B cell (primary cell): ENCODE results near the gene ACAT1. TPM values are rescaled to one million over a fixed set of nuclear protein-coding genes. Genes with fewer than 3 reads are reported as not detected.

Experiments
- ATAC-seq: fragments of 200-7000 bp; cut with Tn5 transposase; one replicate; pipeline ENCODE4 v1.10.0; 2021; ENCODE audit warnings: low read depth, mild to moderate bottlenecking, moderate number of reproducible peaks, moderate library complexity
- CTCF ChIA-PET: fragments of 350-600 bp; sonication (Branson Sonifier 250); formaldehyde crosslinking; loops from one replicate; lab custom pipeline; 2021; ENCODE audit warnings: antibody characterized with exemption, inconsistent platforms; lab: Charles Lee
- POLR2A ChIA-PET: fragments of 350-600 bp; sonication (Branson Sonifier 250); formaldehyde crosslinking; loops from one replicate; lab custom pipeline; 2021; ENCODE audit warnings: antibody characterized with exemption; lab: Charles Lee
- DNase-seq: peaks from one replicate; pipeline ENCODE4 v3.0.0; 2013
- H2AFZ ChIP-seq: 2 replicates; pipeline ENCODE4 v1.6.1; 2012; ENCODE audit warnings: mild to moderate bottlenecking, low read depth, low read length; ENCODE audit not compliant: insufficient read depth, poor library complexity, severe bottlenecking
- H3K27ac ChIP-seq, 2 donors: 1 replicate in 1 of 2; 2 replicates in 1 of 2; pipeline ENCODE4 v1.5.1; 2012 to 2013; ENCODE audit warnings: low read length in 2 of 2, mild to moderate bottlenecking in 2 of 2, moderate library complexity in 1 of 2
- H3K27me3 ChIP-seq, 4 experiments: fragments of 200-600 bp in 1 of 4; sonication (generic) in 1 of 4; replicated peaks in 1 of 4; 1 replicate in 2 of 4; 2 replicates in 2 of 4; pipeline versions ENCODE4 v1.6.1 to v1.7.0; 2013 to 2016; ENCODE audit warnings: low read length in 3 of 4, mild to moderate bottlenecking in 2 of 4, mixed read lengths in 1 of 4, moderate library complexity in 1 of 4; ENCODE audit not compliant: insufficient read depth in 4 of 4, control insufficient read depth in 3 of 4; ENCODE audit errors: control extremely low read depth in 1 of 4
- H3K36me3 ChIP-seq, 2 experiments: replicated peaks in 1 of 2; 1 replicate in 1 of 2; 2 replicates in 1 of 2; pipeline versions ENCODE4 v1.6.1 to v1.7.1; 2013; ENCODE audit warnings: low read length in 1 of 2; ENCODE audit not compliant: insufficient read depth in 2 of 2, control insufficient read depth in 1 of 2; ENCODE audit errors: control extremely low read depth in 1 of 2, extremely low read depth in 1 of 2
- H3K4me1 ChIP-seq, 2 donors: fragments of 200-600 bp in 1 of 2; sonication (generic) in 1 of 2; 1 replicate in 1 of 2; 2 replicates in 1 of 2; pipeline versions ENCODE4 v1.5.1 to v1.6.1; 2013 to 2017; ENCODE audit warnings: low read length in 2 of 2; ENCODE audit not compliant: control insufficient read depth in 2 of 2, insufficient read depth in 2 of 2
- H3K4me2 ChIP-seq: replicated peaks from 2 replicates; pipeline ENCODE3; 2012; ENCODE audit warnings: mild to moderate bottlenecking, low read depth, low read length; ENCODE audit not compliant: poor library complexity, severe bottlenecking
- H3K4me3 ChIP-seq, 5 experiments: fragments of 200-600 bp in 1 of 5; sonication (generic) in 1 of 5; 1 replicate in 3 of 5; 2 replicates in 2 of 5; pipeline versions ENCODE4 v1.5.1 to v1.7.0; 2011 to 2016; ENCODE audit warnings: low read length in 4 of 5, mild to moderate bottlenecking in 4 of 5, low read depth in 2 of 5, control low read depth in 1 of 5, moderate library complexity in 1 of 5; ENCODE audit not compliant: insufficient read depth in 1 of 5; ENCODE audit errors: control extremely low read depth in 1 of 5, extremely low read depth in 1 of 5
- H3K79me2 ChIP-seq: fragments of 200-600 bp; sonication (generic); one replicate; pipeline ENCODE4 v1.6.0; 2016; ENCODE audit warnings: low read length; ENCODE audit not compliant: control insufficient read depth, insufficient read depth
- H3K9ac ChIP-seq: fragments of 200-600 bp; sonication (generic); 2 replicates; pipeline ENCODE4 v1.6.1; 2017; ENCODE audit warnings: mild to moderate bottlenecking, low read length, moderate library complexity
- H3K9me3 ChIP-seq, 3 donors: one replicate each; pipeline versions ENCODE4 v1.6.1 to v1.7.1; 2013; ENCODE audit warnings: low read length in 2 of 3; ENCODE audit not compliant: control insufficient read depth in 2 of 3, insufficient read depth in 1 of 3; ENCODE audit errors: control extremely low read depth in 1 of 3
- H4K20me1 ChIP-seq: 2 replicates; pipeline ENCODE4 v1.6.0; 2012; ENCODE audit warnings: mild to moderate bottlenecking, low read length; ENCODE audit not compliant: insufficient read depth, control insufficient read depth, poor library complexity, severe bottlenecking
- H3K27ac Mint-ChIP-seq: one replicate; pipeline ENCODE4 v1.8.0; 2021; ENCODE audit warnings: mixed read lengths
- H3K27me3 Mint-ChIP-seq: one replicate; pipeline ENCODE4 v1.8.0; 2021; ENCODE audit warnings: mixed read lengths
- H3K4me1 Mint-ChIP-seq: one replicate; pipeline ENCODE4 v1.8.0; 2021; ENCODE audit warnings: mixed read lengths
- H3K4me3 Mint-ChIP-seq: one replicate; pipeline ENCODE4 v1.8.0; 2021; ENCODE audit warnings: mixed read lengths
- H3K9me3 Mint-ChIP-seq: one replicate; pipeline ENCODE4 v1.8.0; 2022; ENCODE audit warnings: mixed read lengths; ENCODE audit not compliant: insufficient read depth
- EZH2 ChIP-seq: IDR thresholded peaks from 2 replicates; pipeline ENCODE4 v1.6.1; 2012; ENCODE audit warnings: borderline replicate concordance, low read depth, mild to moderate bottlenecking, moderate library complexity, low read length; ENCODE audit not compliant: insufficient read depth, poor library complexity, severe bottlenecking
- WGBS: methylation state at CpG from one replicate; pipeline ENCODE4 v1.1.5; 2013; ENCODE audit warnings: missing lambda C conversion rate; ENCODE audit not compliant: insufficient coverage; 5-methylcytosine and 5-hydroxymethylcytosine counted together
- intact Hi-C: fragments of 100-400 bp; cut with micrococcal nuclease; formaldehyde crosslinking; loops from one replicate; pipeline ENCODE4 v1.10.0; 2022
- polyA plus RNA-seq: library from polyadenylated mRNA; depleted of rRNA; stranded (reverse); fragments of >200 nt; gene quantifications from 2 replicates; pipeline ENCODE4 v1.2.3, GENCODE V29; 2012
- total RNA-seq, 2 donors: library from RNA; stranded (reverse); fragments of 120-200 nt in 1 of 2; gene quantifications; 1 replicate in 1 of 2; 2 replicates in 1 of 2; pipeline versions ENCODE4 v1.2.3 to v1.2.4, GENCODE V29; 2013 to 2022
- TF ChIP-seq, protein P1 (sequence below): fragments of 200-600 bp; IDR thresholded peaks from one replicate; pipeline ENCODE4 v1.8.0; 2022; ENCODE audit warnings: antibody characterized with exemption, mild to moderate bottlenecking

Gene ACAT1
- total and polyA plus RNA-seq, 2 donors (not counting 1 experiment from before 2014, with no cell fraction given), result 7.5 to 32.9 TPM

- no peak for ATAC-seq
- WGBS, result 98% methylated on average over 6 of the region's 7 CpGs
- no peak overlapping the region for H3K27ac Mint-ChIP-seq
- H4K20me1 ChIP-seq, result no peaks in the 10 kb centered on the region
- no peak overlapping the region for H3K4me2 ChIP-seq
- H3K9me3 Mint-ChIP-seq, result no peaks in the 10 kb centered on the region
- no peak overlapping the region for H3K4me3 Mint-ChIP-seq
- DNase-seq, result no peak
- H2AFZ ChIP-seq, result no peak overlapping the region
- no peaks in the 10 kb centered on the region for H3K4me1 ChIP-seq
- H3K27ac ChIP-seq, result no peak overlapping the region
- CTCF ChIA-PET, result no interaction called here
- no peaks in the 10 kb centered on the region for H3K79me2 ChIP-seq
- H3K4me3 ChIP-seq, result no peak overlapping the region
- POLR2A ChIA-PET, result no interaction called here
- peaks cover 4 to 61% of the 10 kb centered on the region in 2 experiments for H3K36me3 ChIP-seq
- H3K27me3 Mint-ChIP-seq, result no peaks in the 10 kb centered on the region
- intact Hi-C loops, result no loop called here
- no peaks in the 10 kb centered on the region for H3K27me3 ChIP-seq
- no peak for TF ChIP-seq EZH2
- TF ChIP-seq, protein P1, sequence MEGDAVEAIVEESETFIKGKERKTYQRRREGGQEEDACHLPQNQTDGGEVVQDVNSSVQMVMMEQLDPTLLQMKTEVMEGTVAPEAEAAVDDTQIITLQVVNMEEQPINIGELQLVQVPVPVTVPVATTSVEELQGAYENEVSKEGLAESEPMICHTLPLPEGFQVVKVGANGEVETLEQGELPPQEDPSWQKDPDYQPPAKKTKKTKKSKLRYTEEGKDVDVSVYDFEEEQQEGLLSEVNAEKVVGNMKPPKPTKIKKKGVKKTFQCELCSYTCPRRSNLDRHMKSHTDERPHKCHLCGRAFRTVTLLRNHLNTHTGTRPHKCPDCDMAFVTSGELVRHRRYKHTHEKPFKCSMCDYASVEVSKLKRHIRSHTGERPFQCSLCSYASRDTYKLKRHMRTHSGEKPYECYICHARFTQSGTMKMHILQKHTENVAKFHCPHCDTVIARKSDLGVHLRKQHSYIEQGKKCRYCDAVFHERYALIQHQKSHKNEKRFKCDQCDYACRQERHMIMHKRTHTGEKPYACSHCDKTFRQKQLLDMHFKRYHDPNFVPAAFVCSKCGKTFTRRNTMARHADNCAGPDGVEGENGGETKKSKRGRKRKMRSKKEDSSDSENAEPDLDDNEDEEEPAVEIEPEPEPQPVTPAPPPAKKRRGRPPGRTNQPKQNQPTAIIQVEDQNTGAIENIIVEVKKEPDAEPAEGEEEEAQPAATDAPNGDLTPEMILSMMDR, result no peak
- no peaks in the 10 kb centered on the region for H3K4me1 Mint-ChIP-seq
- no peak overlapping the region for H3K9ac ChIP-seq
- H3K9me3 ChIP-seq, result no peaks in the 10 kb centered on the region
These were observed 20.9 kb downstream of the ACAT1 start for GRCh38 chr11:108142304-108142703.

GRCh38 chr11:108144615-108145014, 23.2 kb downstream of the ACAT1 start:
- Histone ChIP-seq H3K36me3 (peaks cover 2 to 74% of the 10 kb centered on the region in 2 experiments), H3K79me2 (no peaks in the 10 kb centered on the region), H3K4me3 (no peak overlapping the region), H3K9ac (no peak overlapping the region), H3K27ac (no peak overlapping the region), H3K4me1 (no peaks in the 10 kb centered on the region), H2AFZ (no peak overlapping the region), H3K4me2 (no peak overlapping the region), H3K9me3 (no peaks in the 10 kb centered on the region), H4K20me1 (no peaks in the 10 kb centered on the region), H3K27me3 (no peaks in the 10 kb centered on the region)
- CTCF ChIA-PET, result no interaction called here
- intact Hi-C loops, result no loop called here
- Mint-ChIP-seq H3K27ac (no peak overlapping the region), H3K27me3 (no peaks in the 10 kb centered on the region), H3K4me1 (no peaks in the 10 kb centered on the region), H3K9me3 (no peaks in the 10 kb centered on the region), H3K4me3 (no peak overlapping the region)
- POLR2A ChIA-PET, result no interaction called here
- WGBS, result 93% methylated on average over 2 of the region's 3 CpGs
- DNase-seq, result no peak
- no peak for TF ChIP-seq EZH2
- TF ChIP-seq, protein P1, result no peak
- ATAC-seq, result no peak
